Effector memory CD8-positive, alpha-beta T cell (primary cell): ENCODE results near the gene SLC15A1.
A peak's percentile ranks its signal among the peaks of the same experiment; 100 is the strongest.

Source experiments
- ATAC-seq: fragments of 150-1000 bp; cut with Tn5 transposase; replicated peaks from 2 replicates; pipeline ENCODE4 v1.10.0; 2021; ENCODE audit warnings: mild to moderate bottlenecking, moderate library complexity
- DNase-seq, 3 experiments: peaks; one replicate each; pipeline ENCODE4 v3.0.0; 2021
- H3K27ac Mint-ChIP-seq, 2 donors: one replicate each; pipeline ENCODE4 v1.8.0; 2022; ENCODE audit warnings: mild to moderate bottlenecking in 2 of 2, mixed read lengths in 2 of 2, moderate library complexity in 2 of 2
- H3K27me3 Mint-ChIP-seq, 2 donors: one replicate each; pipeline ENCODE4 v1.8.0; 2022; ENCODE audit warnings: mixed read lengths in 2 of 2
- H3K36me3 Mint-ChIP-seq: one replicate; pipeline ENCODE4 v1.8.0; 2022; ENCODE audit warnings: mild to moderate bottlenecking, moderate library complexity, mixed read lengths; ENCODE audit not compliant: insufficient read depth
- H3K4me1 Mint-ChIP-seq, 2 donors: one replicate each; pipeline ENCODE4 v1.8.0; 2022; ENCODE audit warnings: low read depth in 2 of 2, mixed read lengths in 2 of 2
- H3K4me3 Mint-ChIP-seq, 2 donors: one replicate each; pipeline ENCODE4 v1.8.0; 2022; ENCODE audit warnings: mild to moderate bottlenecking in 2 of 2, mixed read lengths in 2 of 2, moderate library complexity in 2 of 2
- H3K9me3 Mint-ChIP-seq, 2 donors: one replicate each; pipeline ENCODE4 v1.8.0; 2022; ENCODE audit warnings: mixed read lengths in 2 of 2

SLC15A1 gene

GRCh38 chr13:98731038-98731437 lies 21.4 kb downstream of the SLC15A1 start:
- H3K27ac Mint-ChIP-seq, result no peak overlapping the region
- no peak overlapping the region for H3K4me3 Mint-ChIP-seq
- H3K27me3 Mint-ChIP-seq, result peaks cover 40 to 58% of the 10 kb centered on the region in 2 donors
- DNase-seq (no peak), ATAC-seq (no peak)
- H3K36me3 Mint-ChIP-seq, result peaks cover 3% of the 10 kb centered on the region
- H3K4me1 Mint-ChIP-seq, result peaks cover 0 to 5% of the 10 kb centered on the region in 2 donors
- H3K9me3 Mint-ChIP-seq, result no peaks in the 10 kb centered on the region

GRCh38 chr13:98730441-98730840 lies 22.0 kb downstream of the SLC15A1 start:
- Mint-ChIP-seq H3K36me3 (peaks cover 3% of the 10 kb centered on the region), H3K27me3 (peaks cover 36 to 64% of the 10 kb centered on the region in 2 donors), H3K4me3 (no peak overlapping the region), H3K27ac (no peak overlapping the region), H3K4me1 (peaks cover 0 to 5% of the 10 kb centered on the region in 2 donors), H3K9me3 (no peaks in the 10 kb centered on the region)
- ATAC-seq, result no peak
- no peak for DNase-seq

GRCh38 chr13:98729658-98730057 lies 22.8 kb downstream of the SLC15A1 start:
- peak overlapping the region in 1 of 2 donors; percentile 87 for H3K27ac Mint-ChIP-seq
- no peak overlapping the region for H3K4me3 Mint-ChIP-seq
- H3K36me3 Mint-ChIP-seq, result peaks cover 3% of the 10 kb centered on the region
- ATAC-seq (no peak), DNase-seq (no peak)
- H3K27me3 Mint-ChIP-seq, result peaks cover 42 to 66% of the 10 kb centered on the region in 2 donors
- no peaks in the 10 kb centered on the region for H3K9me3 Mint-ChIP-seq
- peaks cover 0 to 5% of the 10 kb centered on the region in 2 donors for H3K4me1 Mint-ChIP-seq

- DNase-seq (no peak), ATAC-seq (no peak)
- Mint-ChIP-seq H3K9me3 (no peaks in the 10 kb centered on the region), H3K36me3 (no peaks in the 10 kb centered on the region), H3K4me3 (no peak overlapping the region), H3K27me3 (peaks cover 29 to 46% of the 10 kb centered on the region in 2 donors), H3K4me1 (no peaks in the 10 kb centered on the region), H3K27ac (no peak overlapping the region)
Measured at GRCh38 chr13:98722958-98723357, 29.5 kb downstream of the SLC15A1 start.

GRCh38 chr13:98721825-98722510 lies 30.5 kb downstream of the SLC15A1 start:
- no peak for ATAC-seq
- no peak overlapping the region for H3K4me3 Mint-ChIP-seq
- no peak overlapping the region for H3K27ac Mint-ChIP-seq
- H3K36me3 Mint-ChIP-seq, result no peaks in the 10 kb centered on the region
- no peak for DNase-seq
- H3K27me3 Mint-ChIP-seq, result peaks cover 27 to 46% of the 10 kb centered on the region in 2 donors
- no peaks in the 10 kb centered on the region for H3K4me1 Mint-ChIP-seq
- no peaks in the 10 kb centered on the region for H3K9me3 Mint-ChIP-seq

- Mint-ChIP-seq H3K4me1 (no peaks in the 10 kb centered on the region), H3K27ac (no peak overlapping the region), H3K9me3 (no peaks in the 10 kb centered on the region), H3K4me3 (no peak overlapping the region), H3K27me3 (peaks cover 19 to 29% of the 10 kb centered on the region in 2 donors), H3K36me3 (no peaks in the 10 kb centered on the region)
- DNase-seq, result no peak
- no peak for ATAC-seq
Measured at GRCh38 chr13:98719527-98720250, 32.8 kb downstream of the SLC15A1 start.

- Mint-ChIP-seq H3K36me3 (no peaks in the 10 kb centered on the region), H3K4me3 (no peak overlapping the region), H3K4me1 (no peaks in the 10 kb centered on the region), H3K27ac (no peak overlapping the region), H3K27me3 (peaks cover 19 to 20% of the 10 kb centered on the region in 2 donors), H3K9me3 (no peaks in the 10 kb centered on the region)
- no peak for DNase-seq
- no peak for ATAC-seq
Measured at GRCh38 chr13:98717891-98718290, 34.6 kb downstream of the SLC15A1 start.

- DNase-seq (no peak), ATAC-seq (no peak)
- no peaks in the 10 kb centered on the region for H3K4me1 Mint-ChIP-seq
- H3K9me3 Mint-ChIP-seq, result no peaks in the 10 kb centered on the region
- H3K27me3 Mint-ChIP-seq, result peaks cover 19 to 20% of the 10 kb centered on the region in 2 donors
- no peak overlapping the region for H3K27ac Mint-ChIP-seq
- H3K36me3 Mint-ChIP-seq, result no peaks in the 10 kb centered on the region
- H3K4me3 Mint-ChIP-seq, result no peak overlapping the region
Measured at GRCh38 chr13:98717256-98717655, 35.2 kb downstream of the SLC15A1 start.

- ATAC-seq (no peak), DNase-seq (no peak)
- H3K4me3 Mint-ChIP-seq, result no peak overlapping the region
- H3K27ac Mint-ChIP-seq, result no peak overlapping the region
- H3K36me3 Mint-ChIP-seq, result no peaks in the 10 kb centered on the region
- no peaks in the 10 kb centered on the region for H3K9me3 Mint-ChIP-seq
- no peaks in the 10 kb centered on the region for H3K4me1 Mint-ChIP-seq
- H3K27me3 Mint-ChIP-seq, result peaks cover 49 to 54% of the 10 kb centered on the region in 2 donors
Measured at GRCh38 chr13:98710521-98710920, 42.0 kb downstream of the SLC15A1 start.

- ATAC-seq (no peak), DNase-seq (no peak)
- Mint-ChIP-seq H3K9me3 (no peaks in the 10 kb centered on the region), H3K36me3 (no peaks in the 10 kb centered on the region), H3K27ac (no peak overlapping the region), H3K4me1 (peaks cover 0 to 3% of the 10 kb centered on the region in 2 donors), H3K27me3 (peaks cover 56 to 71% of the 10 kb centered on the region in 2 donors), H3K4me3 (no peak overlapping the region)
Measured at GRCh38 chr13:98707281-98707999, 45.0 kb downstream of the SLC15A1 start.

- no peak overlapping the region for H3K27ac Mint-ChIP-seq
- DNase-seq (no peak), ATAC-seq (no peak)
- H3K9me3 Mint-ChIP-seq, result no peaks in the 10 kb centered on the region
- peaks cover 0 to 3% of the 10 kb centered on the region in 2 donors for H3K4me1 Mint-ChIP-seq
- H3K27me3 Mint-ChIP-seq, result peaks cover 65 to 74% of the 10 kb centered on the region in 2 donors
- no peak overlapping the region for H3K4me3 Mint-ChIP-seq
- no peaks in the 10 kb centered on the region for H3K36me3 Mint-ChIP-seq
Measured at GRCh38 chr13:98706446-98707110, 45.9 kb downstream of the SLC15A1 start.

- Mint-ChIP-seq H3K27me3 (peaks cover 33 to 51% of the 10 kb centered on the region in 2 donors), H3K4me1 (peaks cover 0 to 3% of the 10 kb centered on the region in 2 donors), H3K27ac (no peak overlapping the region), H3K36me3 (peaks cover 3% of the 10 kb centered on the region), H3K4me3 (no peak overlapping the region), H3K9me3 (no peaks in the 10 kb centered on the region)
- no peak for DNase-seq
- no peak for ATAC-seq
Measured at GRCh38 chr13:98697791-98698190, 54.7 kb downstream of the SLC15A1 start.

- H3K9me3 Mint-ChIP-seq, result no peaks in the 10 kb centered on the region
- H3K27me3 Mint-ChIP-seq, result peaks cover 25 to 38% of the 10 kb centered on the region in 2 donors
- H3K27ac Mint-ChIP-seq, result no peak overlapping the region
- DNase-seq (no peak), ATAC-seq (no peak)
- H3K4me1 Mint-ChIP-seq, result no peaks in the 10 kb centered on the region
- H3K4me3 Mint-ChIP-seq, result no peak overlapping the region
- peaks cover 3% of the 10 kb centered on the region for H3K36me3 Mint-ChIP-seq
Measured at GRCh38 chr13:98693756-98694155, 58.7 kb downstream of the SLC15A1 start.
